ENCODE measurements around the gene CTNNA3. TPM values are rescaled to one million over a fixed set of nuclear protein-coding genes. Genes with fewer than 3 reads are reported as not detected.
A peak's percentile ranks its signal among the peaks of the same experiment; 100 is the strongest.

The CTNNA3 gene
- polyA plus RNA-seq, 1 donor = 4.3 TPM

GRCh38 chr10:66929375-66929774, 766.6 kb downstream of the CTNNA3 start:
- no peak for DNase-seq

GRCh38 chr10:66928776-66929175, 767.2 kb downstream of the CTNNA3 start:
- DNase-seq = no peak

- DNase-seq = no peak
Measured at GRCh38 chr10:66927971-66928770, 767.8 kb downstream of the CTNNA3 start.

GRCh38 chr10:66927251-66927935, 768.6 kb downstream of the CTNNA3 start:
- no peak for DNase-seq

- DNase-seq = no peak
Measured at GRCh38 chr10:66926841-66927240, 769.2 kb downstream of the CTNNA3 start.

GRCh38 chr10:66925896-66926715, 769.9 kb downstream of the CTNNA3 start, which contains the start of gene LRRTM3:
Gene LRRTM3, plus strand, starts transcription at chr10:66926036.
- peak; percentile 80 for DNase-seq

GRCh38 chr10:66925373-66925772, 770.6 kb downstream of the CTNNA3 start:
- DNase-seq = no peak

- no peak for DNase-seq
Measured at GRCh38 chr10:66924674-66925345, 771.2 kb downstream of the CTNNA3 start.

GRCh38 chr10:66919248-66919647, 776.7 kb downstream of the CTNNA3 start:
- DNase-seq = no peak

- DNase-seq = no peak
Measured at GRCh38 chr10:66917104-66917503, 778.9 kb downstream of the CTNNA3 start.

- no peak for DNase-seq
Measured at GRCh38 chr10:66916030-66916429, 780.0 kb downstream of the CTNNA3 start.

- no peak for DNase-seq
Measured at GRCh38 chr10:66910671-66911070, 785.3 kb downstream of the CTNNA3 start.

GRCh38 chr10:66892871-66893270, 803.1 kb downstream of the CTNNA3 start:
- no peak for DNase-seq

- DNase-seq = no peak
Measured at GRCh38 chr10:66888237-66888636, 807.8 kb downstream of the CTNNA3 start.

- DNase-seq = no peak
Measured at GRCh38 chr10:66886848-66887247, 809.1 kb downstream of the CTNNA3 start.

GRCh38 chr10:66882271-66882670, 813.7 kb downstream of the CTNNA3 start:
- no peak for DNase-seq

- no peak for DNase-seq
Measured at GRCh38 chr10:66881814-66882213, 814.2 kb downstream of the CTNNA3 start.

- no peak for DNase-seq
Measured at GRCh38 chr10:66880826-66881225, 815.2 kb downstream of the CTNNA3 start.

- DNase-seq = no peak
Measured at GRCh38 chr10:66880292-66880691, 815.7 kb downstream of the CTNNA3 start.

- DNase-seq = no peak
Measured at GRCh38 chr10:66877361-66877760, 818.6 kb downstream of the CTNNA3 start.

- DNase-seq = no peak
Measured at GRCh38 chr10:66869635-66870034, 826.4 kb downstream of the CTNNA3 start.

- DNase-seq = no peak
Measured at GRCh38 chr10:66862687-66863258, 833.2 kb downstream of the CTNNA3 start.
